WERI-Rb-1 (cell line): ENCODE results near the gene ACAP1.
"Not testable (repeated sequence)": the region's sequence is repeated elsewhere in the genome, so short reads cannot be mapped to it uniquely, and the experiment has no call there.

Source experiments
- DNase-seq: peaks from one replicate; pipeline ENCODE4 v3.0.0-alpha.2; 2020
- H3K27ac ChIP-seq: fragments of 250-450 bp; sonication (Bioruptor Pico); 2 replicates; pipeline ENCODE4 v1.5.1; 2020; ENCODE audit warnings: mild to moderate bottlenecking, moderate library complexity
- H3K27me3 ChIP-seq: fragments of 250-450 bp; sonication (Bioruptor Pico); 2 replicates; pipeline ENCODE4 v1.5.1; 2021; ENCODE audit warnings: mild to moderate bottlenecking, low read depth, moderate library complexity; ENCODE audit not compliant: insufficient read depth, severe bottlenecking
- H3K36me3 ChIP-seq: fragments of 250-450 bp; sonication (Bioruptor Pico); 2 replicates; pipeline ENCODE4 v1.5.1; 2020; ENCODE audit warnings: mild to moderate bottlenecking, moderate library complexity
- H3K4me3 ChIP-seq: 2 replicates; pipeline ENCODE4 v1.5.1; 2011; ENCODE audit warnings: low read depth, mild to moderate bottlenecking, control low read depth, low read length
- H3K9me3 ChIP-seq: fragments of 250-450 bp; sonication (Bioruptor Pico); 2 replicates; pipeline ENCODE4 v1.5.1; 2021; ENCODE audit warnings: mild to moderate bottlenecking, moderate library complexity; ENCODE audit not compliant: severe bottlenecking
- TF ChIP-seq, protein P1 (sequence below): IDR thresholded peaks from 2 replicates; pipeline ENCODE4 v1.5.1; 2011; ENCODE audit warnings: low read depth, mild to moderate bottlenecking, control low read depth, inconsistent platforms, low read length

The ACAP1 gene

DNA sequence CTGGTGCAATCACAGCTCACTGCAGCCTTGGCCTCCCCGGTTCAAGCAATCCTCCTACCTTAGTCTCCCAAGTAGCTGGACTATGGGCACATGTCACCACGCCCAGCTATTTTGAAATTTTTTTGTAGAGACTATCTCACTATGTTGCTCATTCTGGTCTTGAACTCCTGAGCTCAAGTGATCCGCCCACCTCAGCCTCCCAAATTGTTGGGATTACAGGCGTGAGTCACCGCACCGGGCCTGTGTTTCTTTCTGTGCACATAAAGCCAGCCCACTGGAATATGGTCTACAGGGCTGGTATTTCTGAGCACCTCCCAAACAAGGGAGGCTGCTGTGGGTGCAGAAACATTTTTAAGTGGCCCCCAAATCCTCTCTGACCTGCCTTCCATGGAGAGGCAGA lies 27.0 kb downstream of the ACAP1 start:
- DNase-seq: no peak
- no peaks in the 10 kb centered on the region for H3K36me3 ChIP-seq
- no peaks in the 10 kb centered on the region for H3K27me3 ChIP-seq
- TF ChIP-seq, protein P1, sequence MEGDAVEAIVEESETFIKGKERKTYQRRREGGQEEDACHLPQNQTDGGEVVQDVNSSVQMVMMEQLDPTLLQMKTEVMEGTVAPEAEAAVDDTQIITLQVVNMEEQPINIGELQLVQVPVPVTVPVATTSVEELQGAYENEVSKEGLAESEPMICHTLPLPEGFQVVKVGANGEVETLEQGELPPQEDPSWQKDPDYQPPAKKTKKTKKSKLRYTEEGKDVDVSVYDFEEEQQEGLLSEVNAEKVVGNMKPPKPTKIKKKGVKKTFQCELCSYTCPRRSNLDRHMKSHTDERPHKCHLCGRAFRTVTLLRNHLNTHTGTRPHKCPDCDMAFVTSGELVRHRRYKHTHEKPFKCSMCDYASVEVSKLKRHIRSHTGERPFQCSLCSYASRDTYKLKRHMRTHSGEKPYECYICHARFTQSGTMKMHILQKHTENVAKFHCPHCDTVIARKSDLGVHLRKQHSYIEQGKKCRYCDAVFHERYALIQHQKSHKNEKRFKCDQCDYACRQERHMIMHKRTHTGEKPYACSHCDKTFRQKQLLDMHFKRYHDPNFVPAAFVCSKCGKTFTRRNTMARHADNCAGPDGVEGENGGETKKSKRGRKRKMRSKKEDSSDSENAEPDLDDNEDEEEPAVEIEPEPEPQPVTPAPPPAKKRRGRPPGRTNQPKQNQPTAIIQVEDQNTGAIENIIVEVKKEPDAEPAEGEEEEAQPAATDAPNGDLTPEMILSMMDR: no peak
- no peak overlapping the region for H3K4me3 ChIP-seq
- H3K27ac ChIP-seq: no peak overlapping the region
- H3K9me3 ChIP-seq: no peaks in the 10 kb centered on the region

DNA sequence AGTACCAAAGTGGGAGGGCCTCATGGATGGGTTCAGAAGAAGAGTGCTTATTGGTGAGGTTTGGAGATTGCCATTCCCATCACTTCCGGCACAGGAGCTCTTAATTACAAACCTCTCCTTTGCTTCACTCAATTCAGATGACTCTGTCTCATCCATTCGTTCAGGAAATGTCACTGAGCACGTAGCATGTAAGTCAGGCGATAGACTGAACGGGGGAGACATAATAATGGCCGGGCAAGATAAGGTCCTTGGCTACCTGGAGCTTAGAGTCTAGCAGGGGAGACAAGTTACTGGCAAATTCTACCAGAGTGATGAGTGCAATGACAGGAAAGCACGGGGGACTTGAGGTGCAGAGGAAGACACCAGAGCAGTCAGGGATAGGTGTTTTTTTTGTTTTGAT lies 29.6 kb downstream of the ACAP1 start:
- H3K27me3 ChIP-seq, H3K4me3 ChIP-seq, DNase-seq, H3K36me3 ChIP-seq, H3K27ac ChIP-seq, H3K9me3 ChIP-seq: not testable (repeated sequence)

DNA sequence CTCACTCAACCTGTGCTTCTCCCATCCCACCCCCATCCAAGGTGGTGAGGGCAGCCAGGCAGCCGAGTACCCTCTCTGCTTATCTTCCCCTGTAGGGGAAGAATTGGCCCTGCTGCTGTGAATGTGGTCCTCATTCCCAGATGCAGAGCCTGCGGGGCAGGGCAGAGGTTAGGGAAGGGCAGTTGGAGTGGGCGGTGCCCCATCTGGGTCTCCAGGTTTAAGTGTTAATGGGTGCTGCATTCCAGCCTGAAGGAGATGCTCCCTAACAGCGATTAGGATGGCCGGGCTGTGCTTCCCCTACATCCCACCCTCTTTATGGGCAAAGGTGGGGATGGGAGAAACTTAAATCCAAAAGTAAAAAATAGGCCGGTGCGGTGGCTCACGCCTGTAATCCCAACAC lies 30.8 kb downstream of the ACAP1 start:
- H3K27me3 ChIP-seq: no peaks in the 10 kb centered on the region
- no peak for DNase-seq
- H3K36me3 ChIP-seq: no peaks in the 10 kb centered on the region
- no peaks in the 10 kb centered on the region for H3K9me3 ChIP-seq
- H3K27ac ChIP-seq: no peak overlapping the region
- no peak overlapping the region for H3K4me3 ChIP-seq
- TF ChIP-seq, protein P1: no peak

DNA sequence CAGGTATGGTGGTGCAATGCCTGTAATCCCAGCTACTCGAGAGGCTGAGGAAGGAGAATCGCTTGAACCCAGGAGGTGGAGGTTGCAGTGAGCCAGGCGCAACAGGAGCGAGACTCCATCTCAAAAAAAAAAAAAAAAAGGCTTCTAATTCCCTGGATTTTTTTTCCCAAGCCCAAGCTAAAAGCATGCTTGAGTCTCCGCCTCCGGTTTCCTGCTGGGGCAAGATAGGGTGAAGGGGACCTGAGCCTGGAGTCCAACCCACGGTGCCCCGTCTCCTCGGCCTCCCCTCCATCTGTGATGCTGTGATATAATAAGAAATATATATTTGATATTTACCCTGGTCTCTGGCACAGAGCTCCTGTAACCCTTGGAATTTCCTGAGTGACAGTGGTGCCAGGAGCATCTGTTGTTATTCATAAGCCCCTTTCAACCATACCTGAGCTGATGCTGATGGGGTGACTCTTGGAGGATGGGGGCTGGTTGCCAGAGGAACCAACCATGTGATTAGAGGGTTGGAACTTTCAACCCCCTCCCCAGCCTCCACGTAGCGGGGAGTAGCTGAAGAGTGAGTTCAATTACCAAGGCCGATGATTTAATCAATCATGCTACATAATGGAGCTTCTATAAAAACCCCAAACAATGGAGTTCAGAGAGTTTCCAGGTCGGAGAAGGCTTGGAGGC lies 31.7 kb downstream of the ACAP1 start:
- Histone ChIP-seq H3K36me3 (no peaks in the 10 kb centered on the region), H3K4me3 (no peak overlapping the region), H3K27ac (no peak overlapping the region), H3K9me3 (no peaks in the 10 kb centered on the region), H3K27me3 (no peaks in the 10 kb centered on the region)
- TF ChIP-seq, protein P1: no peak
- no peak for DNase-seq

DNA sequence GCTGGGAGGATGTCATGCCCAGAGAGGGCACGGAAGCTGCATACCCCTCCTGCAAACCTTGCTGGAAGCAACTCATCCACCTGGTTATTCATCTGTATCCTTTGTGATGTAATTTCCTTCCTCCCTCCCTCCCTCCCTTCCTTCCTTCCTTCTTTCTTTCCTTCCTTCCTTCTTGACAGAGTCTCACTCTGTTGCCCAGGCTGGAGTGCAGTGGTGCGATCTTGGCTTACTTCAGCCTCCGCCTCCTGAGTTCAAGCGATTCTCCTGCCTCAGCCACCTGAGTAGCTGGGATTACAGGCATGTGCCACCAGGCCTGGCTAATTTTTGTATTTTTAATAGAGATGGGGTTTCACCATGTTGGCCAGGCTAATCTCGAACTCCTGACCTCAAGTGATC lies 32.3 kb downstream of the ACAP1 start:
- not testable (repeated sequence) for H3K36me3 ChIP-seq, H3K27me3 ChIP-seq, H3K4me3 ChIP-seq, DNase-seq, H3K27ac ChIP-seq, H3K9me3 ChIP-seq

DNA sequence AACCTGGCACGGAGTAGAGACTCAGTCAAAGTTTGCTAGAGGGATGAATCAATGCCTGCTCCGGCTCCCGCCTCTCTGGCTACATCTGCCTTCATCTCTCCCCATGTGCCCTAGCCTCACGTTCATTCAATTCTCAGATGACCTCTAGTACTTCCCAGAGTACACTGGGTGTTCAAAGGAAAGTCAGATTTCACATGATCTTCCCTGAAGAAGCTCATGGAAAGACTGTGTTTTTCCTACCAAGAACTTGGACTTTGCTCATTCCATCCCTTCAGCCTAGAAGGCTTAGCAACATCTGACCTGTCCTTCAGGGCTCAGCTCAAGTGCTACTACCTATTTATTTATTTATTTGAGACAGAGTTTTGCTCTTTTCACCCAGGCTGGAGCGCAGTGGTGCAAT lies 33.5 kb downstream of the ACAP1 start:
- TF ChIP-seq, protein P1: no peak
- no peaks in the 10 kb centered on the region for H3K36me3 ChIP-seq
- H3K9me3 ChIP-seq: no peaks in the 10 kb centered on the region
- H3K4me3 ChIP-seq: no peak overlapping the region
- no peaks in the 10 kb centered on the region for H3K27me3 ChIP-seq
- no peak for DNase-seq
- no peak overlapping the region for H3K27ac ChIP-seq

DNA sequence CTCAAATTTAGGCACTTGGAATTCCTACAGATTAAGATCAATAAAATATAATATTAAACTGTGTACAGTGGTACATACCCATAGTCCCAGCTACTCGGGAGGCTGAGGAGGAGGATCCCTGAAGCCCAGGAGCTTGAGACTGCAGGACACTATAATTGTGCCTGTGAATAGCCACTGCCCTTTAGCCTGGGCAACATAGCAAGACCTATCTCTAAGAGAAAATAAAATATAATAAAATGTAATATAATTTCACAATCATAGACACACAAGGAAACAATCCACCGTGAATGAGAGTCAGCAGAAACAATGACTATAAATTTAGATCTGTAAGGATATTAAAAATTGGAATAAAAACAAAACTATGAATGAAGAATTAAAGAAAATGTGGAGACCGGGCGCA lies 34.5 kb downstream of the ACAP1 start:
- H3K27ac ChIP-seq: no peak overlapping the region

More for the DNA sequence above, 34.5 kb downstream of the ACAP1 start:
- Histone ChIP-seq H3K4me3 (no peak overlapping the region), H3K9me3 (no peaks in the 10 kb centered on the region), H3K36me3 (no peaks in the 10 kb centered on the region), H3K27me3 (no peaks in the 10 kb centered on the region)
- TF ChIP-seq, protein P1: no peak
- DNase-seq: no peak
